M059J (cell line): ENCODE data around the gene ZNF710. TPM values are rescaled to one million over a fixed set of nuclear protein-coding genes. Genes with fewer than 3 reads are reported as not detected.

Source experiments
- DNase-seq: peaks from one replicate; pipeline ENCODE4 v3.0.0-alpha.2; 2012; ENCODE audit warnings: low read depth
- total RNA-seq: library from RNA; depleted of rRNA; stranded (reverse); fragments of >200 nt; shearing (Covaris generic); gene quantifications from 2 replicates; pipeline ENCODE4 v1.2.3, GENCODE V29; 2014

Gene ZNF710
- total RNA-seq, 1 experiment from 2014 or later = 11.0 TPM

DNA sequence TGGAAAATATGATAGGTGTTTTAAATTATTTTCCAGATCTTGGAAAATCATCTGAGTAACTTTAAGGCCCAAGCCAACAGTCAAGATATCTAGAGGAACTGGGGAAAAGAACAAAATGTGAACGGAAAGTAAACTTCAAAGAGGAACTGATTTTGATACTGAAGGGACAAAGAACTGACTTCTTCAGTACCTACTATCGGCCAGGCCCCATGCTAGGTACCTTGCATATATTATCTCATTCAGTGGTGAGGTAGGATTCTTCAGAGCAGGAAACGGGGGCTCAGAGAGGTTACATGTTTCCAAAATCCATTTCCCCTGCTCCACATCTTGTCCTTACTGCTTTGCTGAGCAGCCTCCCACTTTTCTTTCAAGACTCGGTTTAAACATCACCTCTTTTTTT is 9.8 kb upstream of the ZNF710 start:
- DNase-seq = no peak

DNA sequence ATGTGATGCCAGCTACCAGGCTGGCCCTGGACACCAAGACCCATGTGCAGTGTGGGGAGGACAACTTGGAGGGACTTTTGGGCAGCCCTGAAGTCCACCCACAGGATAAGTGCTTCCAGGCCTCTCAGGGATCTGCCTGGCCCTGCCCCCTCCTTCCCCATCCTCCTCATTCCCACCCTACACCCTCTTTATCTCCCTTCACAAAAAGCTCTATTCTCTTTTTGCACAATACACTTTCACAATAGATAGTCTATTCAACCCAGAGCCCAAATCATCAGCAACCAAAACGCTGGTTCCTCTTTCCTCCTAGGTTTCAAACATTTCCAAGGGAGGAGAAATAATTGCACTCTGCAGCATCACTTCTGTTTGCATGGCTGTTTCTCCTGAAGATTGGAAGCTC is 7.8 kb upstream of the ZNF710 start:
- DNase-seq = no peak

DNA sequence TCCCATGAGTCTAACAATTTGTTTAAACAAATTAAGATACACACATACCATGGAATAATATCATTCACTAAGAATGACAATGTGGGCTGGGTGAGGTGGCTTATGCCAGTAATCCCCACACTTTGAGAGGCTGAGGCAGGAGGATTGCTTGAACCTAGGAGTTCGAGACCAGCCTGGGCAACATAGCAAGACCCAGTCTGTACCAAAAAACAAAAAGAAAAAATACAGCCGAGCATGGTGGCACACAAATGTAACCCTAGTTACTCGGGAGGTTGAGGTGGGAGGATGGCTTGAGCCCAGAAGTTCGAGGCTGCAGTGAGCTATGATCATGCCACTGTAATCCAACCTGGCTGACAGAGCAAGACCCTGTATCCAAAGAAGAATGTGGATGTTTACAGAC is 4.0 kb upstream of the ZNF710 start:
- no peak for DNase-seq

DNA sequence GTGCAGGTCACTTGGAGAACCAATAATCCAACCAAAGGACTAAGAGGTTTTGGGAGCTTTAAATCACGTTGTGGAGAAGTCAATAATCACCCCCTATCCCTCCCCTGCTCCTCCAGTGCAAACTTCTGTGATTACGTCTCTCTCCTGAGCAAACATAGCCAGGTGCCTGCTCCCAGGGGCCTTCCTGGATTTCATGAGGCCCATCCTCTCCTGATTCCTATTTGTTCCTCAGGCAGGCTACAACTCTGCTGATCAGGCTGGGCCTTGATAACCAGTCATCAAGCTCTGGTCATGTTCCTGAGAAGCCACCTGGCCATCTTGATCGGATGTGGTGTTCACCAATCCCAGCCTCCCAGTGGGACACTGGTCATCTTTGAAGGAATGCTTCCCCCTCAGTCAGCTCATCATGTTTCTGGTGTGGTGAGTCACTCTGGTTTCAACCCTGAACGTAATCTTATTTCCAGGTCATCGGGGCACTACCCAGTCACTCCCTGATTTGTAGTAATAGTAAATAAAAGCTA is 2.9 kb upstream of the ZNF710 start:
- DNase-seq = peak; percentile 87

DNA sequence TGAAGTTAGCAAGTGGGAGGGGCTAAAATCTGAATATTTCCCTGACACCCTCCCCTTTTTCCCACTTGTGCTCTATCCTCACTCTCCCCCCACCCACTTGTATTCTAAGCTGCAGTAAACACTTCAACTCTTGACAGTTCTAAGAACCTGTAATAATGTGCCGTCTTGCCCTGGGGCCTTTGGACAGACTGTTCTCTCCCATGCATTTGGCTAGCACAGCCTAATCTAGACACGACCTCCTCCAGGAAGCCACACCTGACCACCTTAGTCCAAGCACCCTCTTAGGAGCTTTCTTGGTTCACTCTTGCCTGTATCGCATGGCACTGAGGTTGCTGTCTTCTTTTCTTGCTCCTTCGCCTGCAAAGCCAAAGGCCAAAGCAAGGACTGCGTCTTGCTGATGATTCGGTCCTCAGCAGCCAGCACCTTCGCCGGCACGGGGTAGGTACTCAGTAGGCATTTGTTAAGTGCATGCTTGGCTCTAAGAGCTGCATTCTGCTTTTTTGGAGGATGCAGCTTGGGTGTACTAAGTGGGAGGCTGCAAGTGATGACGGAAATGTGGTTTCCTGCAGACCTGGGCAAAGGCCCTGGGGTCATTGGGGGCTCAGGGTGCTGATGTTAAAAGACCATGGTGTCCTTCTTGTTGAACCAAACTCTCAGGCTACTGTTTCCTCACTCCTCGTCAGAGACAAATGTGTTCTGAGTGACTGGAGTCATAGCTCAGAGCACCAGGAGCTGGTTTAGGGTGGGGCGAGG is 2.0 kb upstream of the ZNF710 start:
- DNase-seq = no peak

DNA sequence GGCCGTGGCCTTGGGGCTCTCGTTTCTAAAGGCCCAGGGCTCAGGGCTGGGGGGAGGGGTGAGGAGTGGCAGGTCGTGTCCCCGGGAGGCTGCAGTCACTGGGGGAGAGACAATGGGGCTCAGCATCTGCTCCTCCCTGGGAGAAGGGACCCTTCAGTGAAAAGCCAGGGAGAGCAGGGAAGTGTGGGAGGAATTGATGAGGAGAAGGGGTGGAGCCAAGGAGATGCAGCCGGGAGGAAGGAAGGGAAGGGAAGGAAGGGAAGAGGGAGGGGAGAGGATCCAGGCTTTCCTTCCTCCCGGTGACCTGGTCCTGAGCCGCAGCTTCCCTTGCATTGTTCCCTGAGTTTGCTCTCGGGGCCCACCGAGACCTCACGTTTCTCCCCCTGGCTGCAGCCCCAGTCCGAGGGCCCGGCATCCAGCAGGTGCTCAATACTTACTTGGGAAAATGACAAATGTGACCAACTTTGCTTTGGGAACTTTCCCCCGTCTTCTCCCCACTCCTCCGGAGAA is 1.4 kb upstream of the ZNF710 start:
- DNase-seq = no peak

DNA sequence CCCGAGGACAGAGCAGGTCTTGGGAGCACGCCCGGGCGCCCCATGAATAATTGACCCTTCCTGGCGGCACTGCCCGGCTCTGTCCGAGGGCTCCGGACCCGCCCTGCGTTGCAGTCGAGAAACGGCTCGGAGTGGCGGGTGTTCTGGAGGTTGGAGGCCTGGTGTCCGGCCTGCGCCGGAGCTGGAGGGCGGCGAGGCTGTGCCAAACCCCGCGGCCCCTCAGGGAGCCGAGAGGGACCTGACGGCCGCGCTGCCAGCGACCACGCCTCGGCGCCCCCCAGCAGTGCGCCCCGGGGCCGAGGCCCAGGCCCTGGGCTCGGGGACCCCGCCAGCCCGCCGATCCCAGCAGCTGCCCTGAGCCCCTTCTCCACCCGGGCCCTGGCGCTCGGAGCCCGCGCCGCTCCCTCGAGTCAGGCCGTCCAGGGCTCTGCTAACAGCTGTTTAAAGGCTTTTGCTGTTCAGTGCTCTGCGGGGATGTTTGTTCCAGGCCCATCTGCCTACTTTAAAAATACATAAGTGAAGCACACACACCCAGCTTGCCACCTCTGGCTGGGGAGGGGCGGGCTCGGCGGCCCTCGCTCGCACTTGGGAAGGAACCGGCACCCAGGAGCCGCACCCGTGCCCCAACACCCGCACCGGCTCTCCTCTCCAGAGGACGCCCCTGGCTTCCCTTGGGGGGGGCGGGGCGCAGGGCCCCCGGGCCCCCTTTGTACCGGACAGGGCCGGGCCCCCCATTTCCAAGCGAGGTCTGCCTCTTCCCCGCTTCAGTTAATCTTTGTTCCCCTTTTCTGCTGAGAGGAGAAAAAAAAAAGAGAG is 730 bp upstream of the ZNF710 start:
- DNase-seq = peak; percentile 11

DNA sequence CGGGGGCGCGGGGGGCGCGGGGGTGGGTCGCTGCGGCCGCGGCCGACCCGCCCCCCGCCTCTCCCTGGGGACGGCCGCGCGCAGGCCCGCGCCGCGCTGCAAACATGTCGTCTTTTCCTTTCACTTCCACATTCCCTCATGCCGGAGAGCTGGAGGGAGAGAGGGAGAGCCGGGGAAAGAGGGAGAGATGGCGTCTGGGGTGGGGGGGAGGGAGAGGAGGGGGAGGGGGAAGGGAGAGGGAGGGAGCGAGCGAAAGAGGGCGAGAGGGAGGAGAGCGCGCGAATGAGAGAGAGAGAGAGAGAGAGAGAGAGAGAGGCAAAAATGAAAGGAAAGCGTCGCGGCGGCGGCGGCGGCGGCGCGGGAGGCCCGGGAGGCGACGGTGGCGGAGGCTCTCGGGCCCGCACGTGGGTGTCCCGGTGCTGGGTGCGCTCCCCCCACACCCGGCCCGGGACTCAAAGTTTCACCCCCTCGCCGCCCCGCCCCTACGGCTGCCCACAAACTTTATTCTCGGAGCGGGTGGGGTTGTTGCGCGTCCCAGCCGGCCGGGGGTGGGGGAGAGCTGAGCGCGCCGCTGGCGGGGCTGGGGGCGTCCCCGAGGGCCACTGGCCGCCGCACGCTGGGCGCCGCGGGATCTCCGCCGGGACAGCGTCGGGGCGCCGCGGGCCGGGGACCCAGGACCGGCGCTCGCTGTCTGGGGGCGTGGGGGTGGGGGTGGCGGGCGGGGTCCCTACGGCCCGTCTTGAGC is 731 bp downstream of the ZNF710 start:
- peak; percentile 40 for DNase-seq

DNA sequence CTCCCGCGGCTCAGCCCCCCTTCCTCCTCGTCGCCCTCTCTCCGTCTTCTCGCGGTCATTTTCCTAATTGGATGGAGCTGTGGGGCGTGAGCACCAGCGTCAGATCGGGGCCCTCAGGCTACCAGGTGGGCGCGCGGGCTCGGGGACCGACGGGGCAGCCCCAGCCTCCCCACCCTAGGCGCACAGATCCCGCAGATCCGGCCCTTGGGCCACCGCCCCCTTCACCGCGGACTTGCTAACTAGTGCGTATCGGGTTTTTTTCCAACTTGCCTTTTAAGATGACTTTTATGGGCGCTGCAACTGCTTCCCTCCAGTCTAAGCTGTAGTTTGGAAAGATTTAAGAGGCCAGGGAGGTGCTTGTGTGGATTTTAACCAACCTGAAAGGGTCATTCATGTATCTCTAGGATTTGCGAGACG is 1.3 kb downstream of the ZNF710 start:
- peak; percentile 22 for DNase-seq

DNA sequence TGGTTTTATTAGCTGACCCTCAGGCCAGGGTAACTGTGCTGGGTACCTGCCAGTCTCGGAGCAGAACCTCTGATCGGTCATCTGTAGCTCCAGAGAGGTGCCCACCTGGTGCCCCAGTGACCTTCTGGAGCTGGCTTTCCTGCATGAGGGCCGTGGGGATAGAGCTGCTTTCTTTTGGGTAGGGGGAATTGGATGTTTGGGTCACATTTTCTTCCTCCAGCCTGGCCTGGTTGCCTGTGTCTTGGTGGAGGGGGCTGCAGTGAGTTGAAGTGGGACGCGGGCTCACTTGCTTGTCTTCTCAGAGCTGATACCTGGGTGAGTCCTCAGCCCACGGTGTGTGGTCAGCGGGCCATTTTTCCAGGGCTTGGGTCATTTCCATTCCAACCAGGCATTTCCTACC is 2.6 kb downstream of the ZNF710 start:
- no peak for DNase-seq

DNA sequence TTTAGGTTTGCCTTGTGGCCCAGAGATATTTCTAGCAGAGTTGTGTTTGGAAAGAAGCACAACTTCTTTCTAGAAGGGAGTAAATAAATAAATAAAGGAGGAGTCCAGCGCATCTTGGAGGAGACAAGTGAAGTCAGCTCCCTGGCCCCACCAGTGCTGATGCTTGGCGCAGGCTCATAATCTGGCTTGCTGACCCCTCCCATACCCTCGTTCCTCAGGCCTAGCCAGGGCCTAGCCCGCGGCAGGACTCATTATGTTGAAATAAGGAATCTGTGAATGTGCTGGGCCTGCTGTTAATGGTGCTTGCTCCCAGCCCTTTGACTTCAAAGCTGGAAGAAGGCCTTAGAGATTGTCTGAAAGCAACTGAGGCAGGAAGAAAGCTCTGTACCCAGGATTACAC is 3.1 kb downstream of the ZNF710 start:
- no peak for DNase-seq

DNA sequence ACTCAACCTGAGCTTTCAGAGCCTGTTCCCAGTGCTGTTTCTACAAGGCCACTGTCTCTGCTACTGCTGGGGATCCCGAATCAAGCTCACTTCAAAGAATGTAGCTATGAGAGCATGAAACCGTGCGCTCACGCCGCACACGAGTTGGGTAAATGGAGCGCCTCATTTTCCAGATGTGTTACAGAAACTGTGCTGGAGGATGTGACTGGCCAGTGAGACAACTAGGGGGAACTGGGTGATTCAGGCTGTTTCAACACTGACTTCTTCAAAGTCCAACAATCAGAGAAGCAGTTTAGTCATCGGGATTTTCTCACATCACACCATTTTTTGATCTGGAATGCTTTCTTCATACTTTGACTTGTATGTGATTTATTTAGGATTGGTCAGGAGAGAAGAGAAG is 3.5 kb downstream of the ZNF710 start:
- DNase-seq = peak; percentile 75

DNA sequence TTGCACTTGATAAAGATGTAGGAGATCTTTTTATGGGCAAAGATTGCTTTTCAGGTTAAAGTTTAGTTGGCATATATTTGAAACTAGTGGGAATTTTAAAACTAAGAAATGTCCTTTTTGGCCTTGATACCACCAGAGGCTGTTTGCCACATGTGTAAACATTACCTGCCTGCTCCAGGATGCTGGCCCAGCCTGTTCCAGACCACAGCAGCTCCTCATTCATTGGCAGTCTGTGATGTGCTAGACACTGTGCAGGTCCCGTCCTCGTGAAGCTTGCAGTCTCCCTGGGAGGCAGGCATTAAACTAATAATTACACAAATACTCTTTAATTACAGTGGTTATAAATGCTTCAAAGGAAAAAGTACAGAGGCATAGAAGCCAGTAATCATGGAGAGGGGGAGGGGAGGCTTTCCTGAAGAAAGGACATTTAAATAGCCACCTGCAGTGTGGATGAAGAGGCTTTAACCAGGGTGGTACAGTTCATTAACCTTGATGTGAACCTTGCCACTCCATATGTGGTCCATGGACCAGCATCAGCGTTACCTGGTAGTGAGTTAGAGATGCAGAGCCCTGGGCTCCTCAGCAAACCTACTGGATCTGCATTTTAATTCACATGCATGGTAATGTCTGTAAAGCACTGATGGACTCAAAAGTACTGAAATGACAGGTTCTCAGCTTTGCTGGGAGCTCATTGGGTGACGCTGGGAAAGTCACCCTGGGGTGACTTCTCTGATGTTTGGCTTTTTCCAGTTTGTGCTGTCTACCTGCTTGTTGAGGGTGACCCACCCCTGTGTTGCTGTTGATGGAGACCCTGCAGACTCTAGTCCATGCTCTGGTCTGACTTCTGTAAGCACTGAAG is 5.3 kb downstream of the ZNF710 start:
- no peak for DNase-seq

DNA sequence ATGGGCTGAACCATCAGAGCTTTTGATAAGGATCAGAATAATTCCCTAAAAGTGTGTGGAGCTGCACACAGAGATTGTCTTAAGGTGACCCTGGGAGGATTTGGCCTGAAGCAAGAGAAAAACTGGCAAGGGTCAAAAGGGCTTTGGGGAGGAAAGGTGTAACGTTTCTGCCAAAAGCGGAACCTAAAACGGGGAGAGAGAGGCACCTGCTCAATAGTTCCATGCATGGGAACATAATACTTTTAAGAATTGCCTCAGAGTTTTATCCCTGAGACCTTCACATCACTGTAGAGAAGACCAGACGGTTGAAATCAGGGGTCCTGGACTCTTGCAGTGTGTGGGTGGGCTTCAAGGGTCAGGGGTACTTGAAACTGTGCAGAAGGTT is 5.9 kb downstream of the ZNF710 start:
- DNase-seq = no peak

DNA sequence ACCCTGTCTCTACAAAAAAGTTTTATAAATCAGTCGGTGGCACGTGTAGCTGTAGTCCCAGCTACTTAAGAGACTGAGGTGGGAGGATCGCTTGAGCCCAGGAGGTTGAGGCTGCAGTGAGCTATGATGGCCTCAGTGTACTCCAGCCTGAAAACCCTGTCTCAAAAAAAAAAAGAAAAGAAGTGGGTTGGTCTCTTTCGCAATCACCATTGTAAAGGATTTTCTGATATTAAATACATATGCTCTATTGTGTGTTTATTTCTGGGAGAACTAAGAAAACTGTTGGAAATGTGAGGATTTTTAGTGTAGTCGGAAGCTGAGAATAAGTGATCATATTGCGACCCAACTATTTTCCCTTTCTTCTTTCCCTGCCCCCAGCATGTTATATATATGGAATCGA is 7.5 kb downstream of the ZNF710 start:
- DNase-seq = no peak

DNA sequence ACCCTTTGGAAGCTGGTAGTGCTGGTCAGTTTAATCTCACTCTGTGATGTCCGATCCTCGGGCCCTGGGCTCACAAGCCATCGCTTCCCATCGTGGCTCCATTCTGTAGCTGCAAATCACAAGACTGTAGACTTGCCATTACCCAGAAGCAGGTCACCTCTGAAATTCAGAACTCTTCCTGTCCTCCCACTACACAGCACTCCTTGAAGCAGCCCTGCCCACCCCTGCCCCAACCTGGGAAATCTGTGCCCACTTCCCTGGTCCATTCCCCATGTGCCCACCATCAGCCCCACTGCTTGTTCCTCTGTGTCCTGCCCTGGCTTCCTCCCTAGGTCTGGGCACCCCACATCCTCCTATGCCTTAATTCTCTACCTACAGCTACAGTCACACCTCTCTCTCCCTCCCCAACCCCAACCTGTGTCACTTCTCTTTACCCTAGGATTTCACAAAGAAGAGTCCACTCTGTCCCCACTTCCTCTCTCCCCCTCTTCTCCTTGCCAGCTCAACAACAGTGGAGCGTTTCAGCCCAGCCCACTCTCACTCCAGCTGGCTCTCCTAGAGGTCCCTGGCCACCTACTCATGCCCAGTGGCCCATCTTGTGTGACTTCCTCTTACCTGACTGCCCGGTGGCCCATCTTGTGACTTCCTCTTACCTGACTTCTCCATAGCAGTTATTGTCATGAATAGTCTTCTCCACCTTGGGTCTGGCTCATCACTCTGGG is 8.3 kb downstream of the ZNF710 start:
- DNase-seq = no peak

DNA sequence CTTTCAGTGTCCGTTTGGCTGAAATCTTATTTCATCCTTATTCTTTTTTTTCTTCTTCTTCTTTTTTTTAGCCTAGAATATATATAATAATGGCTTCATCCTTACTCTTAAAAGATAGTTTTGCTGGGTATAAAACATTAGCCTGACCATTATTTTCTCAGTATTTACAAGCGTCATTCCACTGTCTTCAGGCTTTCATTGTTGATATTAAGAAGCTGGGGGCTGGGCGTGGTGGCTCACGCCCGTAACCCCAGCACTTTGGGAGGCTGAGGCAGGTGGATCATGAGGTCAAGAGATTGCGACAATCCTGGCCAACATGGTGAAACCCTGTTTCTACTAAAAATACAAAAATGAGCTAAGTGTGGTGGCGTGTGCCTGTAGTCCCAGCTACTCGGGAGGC is 10.6 kb downstream of the ZNF710 start:
- no peak for DNase-seq

DNA sequence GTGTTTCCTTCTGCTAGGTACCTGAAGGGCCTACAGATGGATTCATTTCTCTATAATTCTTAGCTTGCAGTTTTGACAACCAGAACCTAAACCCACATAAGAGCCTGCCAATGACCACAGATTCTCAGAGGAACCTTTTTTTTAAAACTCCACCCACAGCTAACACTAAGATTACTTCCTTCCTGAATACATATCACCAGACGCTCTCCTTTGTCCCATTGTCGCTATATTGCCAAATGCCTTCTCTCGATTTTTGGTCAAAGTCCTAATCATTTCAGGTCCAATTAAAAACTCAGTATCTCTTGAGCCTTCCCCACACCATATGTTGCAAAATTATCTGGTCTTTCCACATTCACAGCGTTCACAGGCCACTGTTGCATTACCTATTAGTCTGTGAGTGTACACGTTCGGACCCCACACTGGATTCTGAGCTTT is 12.4 kb downstream of the ZNF710 start:
- no peak for DNase-seq

DNA sequence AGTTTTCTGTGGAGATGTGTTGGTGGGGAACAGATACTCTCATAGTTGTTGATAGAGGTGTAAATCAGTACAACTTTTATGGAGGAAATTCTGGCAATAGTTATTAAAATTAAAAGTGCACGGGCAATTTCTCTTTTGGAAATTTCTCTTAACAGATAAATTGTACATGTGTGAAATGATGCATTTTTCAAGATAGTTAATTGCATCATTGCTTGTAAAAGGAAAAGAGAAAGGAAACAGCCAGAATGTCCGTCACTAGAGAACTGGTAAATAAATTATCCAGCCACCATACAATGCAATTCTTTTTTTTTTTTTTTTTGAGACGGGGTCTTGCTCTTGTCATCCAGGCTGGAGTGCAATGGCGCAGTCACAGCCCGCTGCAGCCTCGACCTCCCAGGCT is 14.2 kb downstream of the ZNF710 start:
- DNase-seq = no peak

DNA sequence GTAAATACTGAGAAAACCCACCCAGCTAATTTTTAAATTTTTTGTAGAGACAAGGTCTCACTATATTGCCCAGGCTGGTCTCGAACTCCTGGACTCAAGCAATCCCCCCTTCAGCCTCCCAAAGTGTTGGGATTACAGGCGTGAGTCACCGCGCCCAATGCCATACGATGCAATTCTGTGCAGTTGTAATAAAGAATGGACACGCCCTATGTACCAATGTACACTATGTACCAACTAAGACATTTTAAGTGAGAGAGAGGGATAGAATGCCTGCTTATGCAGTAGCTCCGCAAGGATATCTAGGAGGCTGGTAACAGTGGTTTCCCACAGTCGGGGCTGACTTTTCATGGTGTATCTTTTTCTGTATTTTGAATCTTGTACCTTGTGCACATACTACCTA is 14.6 kb downstream of the ZNF710 start:
- no peak for DNase-seq

DNA sequence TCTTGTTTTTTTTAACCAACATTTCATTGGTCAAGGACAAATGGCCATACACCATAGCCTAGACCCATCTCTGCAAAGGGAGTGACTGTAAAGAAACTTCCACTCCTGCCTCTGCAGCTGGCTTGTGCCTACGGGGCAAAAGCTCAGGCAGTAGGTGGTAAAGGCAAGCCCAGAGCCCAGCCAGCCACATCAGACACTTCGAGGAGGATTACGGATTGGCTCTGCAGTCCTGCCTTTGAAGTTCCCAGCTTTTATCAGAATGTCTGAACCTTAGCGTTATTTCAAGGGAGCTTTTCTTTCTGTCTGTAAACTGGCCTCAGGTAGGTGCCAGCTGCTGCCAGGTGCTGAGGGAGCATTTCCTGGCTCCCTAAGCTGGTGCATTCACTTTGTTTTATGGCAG is 15.6 kb downstream of the ZNF710 start:
- no peak for DNase-seq
